Lower lobe of right lung (tissue), 2 donors: Measurements from ENCODE around the gene HRAS. TPM values are rescaled to one million over a fixed set of nuclear protein-coding genes. Genes with fewer than 3 reads are reported as not detected.
A peak's percentile ranks its signal among the peaks of the same experiment; 100 is the strongest.

Source experiments
- ATAC-seq, 2 donors: fragments of 200-7000 bp; cut with Tn5 transposase; one replicate each; pipeline ENCODE4 v1.9.1; 2020 to 2022; ENCODE audit warnings: mild to moderate bottlenecking in 2 of 2, moderate library complexity in 2 of 2
- DNase-seq: peaks from one replicate; pipeline ENCODE4 v3.0.0-alpha.2; 2020
- H3K27ac ChIP-seq: fragments of 200-600 bp; one replicate; pipeline ENCODE4 v1.8.0; 2022
- H3K27me3 ChIP-seq: fragments of 200-600 bp; one replicate; pipeline ENCODE4 v1.8.0; 2022; ENCODE audit warnings: low read depth
- H3K36me3 ChIP-seq: fragments of 200-600 bp; one replicate; pipeline ENCODE4 v1.8.0; 2022; ENCODE audit warnings: mild to moderate bottlenecking
- H3K4me1 ChIP-seq: fragments of 200-600 bp; one replicate; pipeline ENCODE4 v1.8.0; 2022
- H3K4me3 ChIP-seq: fragments of 200-600 bp; one replicate; pipeline ENCODE4 v1.8.0; 2022; ENCODE audit warnings: mild to moderate bottlenecking
- H3K9me3 ChIP-seq: fragments of 200-600 bp; one replicate; pipeline ENCODE4 v1.8.0; 2022
- intact Hi-C: fragments of 100-400 bp; cut with DNase I; formaldehyde crosslinking; loops from one replicate; pipeline ENCODE4 v1.11.0; 2022
- total RNA-seq: library from RNA; stranded (reverse); fragmentation: NEBNext Ultra II Directional; extraction: Animal tissue kit (Norgen Biotek cat#: 25700); gene quantifications from one replicate; pipeline ENCODE4 v1.2.1, GENCODE V29; 2021
- TF ChIP-seq, protein P1 (sequence below): fragments of 200-600 bp; IDR thresholded peaks from one replicate; pipeline ENCODE4 v1.8.0; 2022; ENCODE audit warnings: antibody characterized with exemption, mild to moderate bottlenecking
- donor health status: DM: no; HTN: yes; CAD: no; lungs with severe emphysema.

HRAS gene
- total RNA-seq, 1 donor from 2014 or later = 36.3 TPM

DNA sequence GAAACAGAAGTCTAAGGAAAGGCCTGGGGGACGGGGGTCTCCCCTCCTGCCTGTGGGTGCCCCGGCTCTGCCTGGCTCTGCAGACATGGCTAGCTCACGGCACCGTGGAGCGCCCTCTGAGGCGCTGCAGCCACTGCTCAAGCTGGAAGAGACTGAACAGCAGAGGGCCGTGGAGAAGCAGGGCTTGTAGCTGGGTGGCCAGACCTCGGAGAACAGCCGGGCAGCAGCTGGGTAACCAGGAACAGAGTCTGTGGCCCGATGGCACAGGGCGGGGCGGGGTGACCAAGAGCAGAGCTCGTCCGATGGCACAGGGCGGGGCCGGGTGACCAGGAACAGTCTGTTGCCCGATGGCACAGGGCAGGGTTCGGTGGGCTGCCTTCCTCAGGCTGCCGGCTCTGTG is 46.4 kb downstream of the HRAS start:
- intact Hi-C loops = no loop called here
- ATAC-seq = no peak
- no peaks in the 10 kb centered on the region for H3K27me3 ChIP-seq
- H3K4me1 ChIP-seq = peaks cover under 1% of the 10 kb centered on the region
- TF ChIP-seq, protein P1, sequence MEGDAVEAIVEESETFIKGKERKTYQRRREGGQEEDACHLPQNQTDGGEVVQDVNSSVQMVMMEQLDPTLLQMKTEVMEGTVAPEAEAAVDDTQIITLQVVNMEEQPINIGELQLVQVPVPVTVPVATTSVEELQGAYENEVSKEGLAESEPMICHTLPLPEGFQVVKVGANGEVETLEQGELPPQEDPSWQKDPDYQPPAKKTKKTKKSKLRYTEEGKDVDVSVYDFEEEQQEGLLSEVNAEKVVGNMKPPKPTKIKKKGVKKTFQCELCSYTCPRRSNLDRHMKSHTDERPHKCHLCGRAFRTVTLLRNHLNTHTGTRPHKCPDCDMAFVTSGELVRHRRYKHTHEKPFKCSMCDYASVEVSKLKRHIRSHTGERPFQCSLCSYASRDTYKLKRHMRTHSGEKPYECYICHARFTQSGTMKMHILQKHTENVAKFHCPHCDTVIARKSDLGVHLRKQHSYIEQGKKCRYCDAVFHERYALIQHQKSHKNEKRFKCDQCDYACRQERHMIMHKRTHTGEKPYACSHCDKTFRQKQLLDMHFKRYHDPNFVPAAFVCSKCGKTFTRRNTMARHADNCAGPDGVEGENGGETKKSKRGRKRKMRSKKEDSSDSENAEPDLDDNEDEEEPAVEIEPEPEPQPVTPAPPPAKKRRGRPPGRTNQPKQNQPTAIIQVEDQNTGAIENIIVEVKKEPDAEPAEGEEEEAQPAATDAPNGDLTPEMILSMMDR = no peak
- DNase-seq = no peak
- H3K9me3 ChIP-seq = no peaks in the 10 kb centered on the region
- H3K27ac ChIP-seq = no peak overlapping the region
- H3K36me3 ChIP-seq = peaks cover 43% of the 10 kb centered on the region
- no peak overlapping the region for H3K4me3 ChIP-seq

DNA sequence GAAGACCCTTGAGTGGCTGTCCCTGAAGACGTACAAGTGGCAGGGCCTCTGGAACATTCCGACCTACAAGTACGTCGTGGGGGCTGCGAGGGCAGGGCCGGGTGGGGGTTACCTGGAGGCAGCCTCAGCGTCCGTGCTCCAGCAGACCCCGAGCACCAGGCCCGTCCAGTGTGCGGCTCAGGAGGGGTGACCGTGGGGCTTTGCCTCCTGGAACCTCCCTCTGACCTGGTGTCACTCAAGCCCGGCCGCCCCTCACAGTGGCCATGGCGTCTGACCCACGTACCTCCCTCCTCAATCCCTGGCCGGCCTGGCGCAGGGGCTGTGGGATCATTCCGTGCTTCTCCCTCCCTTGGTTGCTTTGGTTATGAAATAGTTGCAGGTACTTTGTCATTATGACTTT is 46.8 kb downstream of the HRAS start:
- no peak overlapping the region for H3K4me3 ChIP-seq
- ATAC-seq (no peak), DNase-seq (no peak)
- H3K27ac ChIP-seq = no peak overlapping the region
- peaks cover 5% of the 10 kb centered on the region for H3K4me1 ChIP-seq
- peaks cover 39% of the 10 kb centered on the region for H3K36me3 ChIP-seq
- H3K9me3 ChIP-seq = no peaks in the 10 kb centered on the region
- TF ChIP-seq, protein P1 = no peak
- intact Hi-C loops = no loop called here
- no peaks in the 10 kb centered on the region for H3K27me3 ChIP-seq

DNA sequence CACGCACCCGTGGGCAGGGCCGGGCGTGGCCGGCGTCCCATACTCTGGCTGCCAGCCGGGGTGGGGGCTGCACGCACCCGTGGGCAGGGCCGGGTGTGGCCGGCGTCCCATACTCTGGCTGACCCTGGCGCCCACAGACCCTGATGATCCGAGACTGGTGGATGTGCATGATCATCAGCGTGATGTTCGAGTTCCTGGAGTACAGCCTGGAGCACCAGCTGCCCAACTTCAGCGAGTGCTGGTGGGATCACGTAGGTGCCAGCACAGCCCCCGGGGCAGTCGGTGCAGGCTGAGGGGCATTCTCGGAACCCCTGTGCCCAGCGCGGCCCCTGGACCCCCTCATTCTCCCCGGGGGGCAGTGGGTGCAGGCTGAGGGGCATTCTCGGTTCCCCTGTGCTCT is 47.3 kb downstream of the HRAS start:
- intact Hi-C loops = no loop called here
- peaks cover 34% of the 10 kb centered on the region for H3K36me3 ChIP-seq
- ATAC-seq = no peak
- no peak overlapping the region for H3K4me3 ChIP-seq
- peaks cover 6% of the 10 kb centered on the region for H3K4me1 ChIP-seq
- no peaks in the 10 kb centered on the region for H3K9me3 ChIP-seq
- TF ChIP-seq, protein P1 = no peak
- DNase-seq = no peak
- H3K27me3 ChIP-seq = no peaks in the 10 kb centered on the region
- H3K27ac ChIP-seq = no peak overlapping the region

DNA sequence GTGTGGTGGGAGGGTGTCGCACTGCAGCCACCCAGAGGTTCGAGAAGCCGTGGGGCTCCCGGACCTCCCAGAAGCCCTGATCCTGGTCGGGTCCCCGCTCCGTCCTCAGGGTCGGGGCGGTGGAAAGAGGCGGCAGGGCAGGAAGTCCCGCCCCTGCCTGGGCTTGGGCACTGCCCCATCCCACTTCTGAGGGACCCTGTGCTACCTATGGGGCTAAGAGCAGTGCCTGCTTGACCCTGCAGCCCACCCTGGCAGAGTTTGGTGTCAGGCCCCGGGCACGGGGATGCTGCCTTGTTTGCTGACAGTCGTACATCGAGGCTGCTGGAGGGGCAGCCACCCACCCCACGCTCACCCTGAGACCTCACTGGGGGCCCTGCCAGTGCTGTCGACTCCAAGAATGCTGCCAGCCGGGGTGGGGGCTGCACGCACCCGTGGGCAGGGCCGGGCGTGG is 47.8 kb downstream of the HRAS start:
- TF ChIP-seq, protein P1 = no peak
- Histone ChIP-seq H3K27me3 (no peaks in the 10 kb centered on the region), H3K27ac (no peak overlapping the region), H3K36me3 (peaks cover 29% of the 10 kb centered on the region), H3K9me3 (no peaks in the 10 kb centered on the region), H3K4me3 (no peak overlapping the region), H3K4me1 (peaks cover 6% of the 10 kb centered on the region)
- intact Hi-C loops = no loop called here
- no peak for ATAC-seq
- no peak for DNase-seq

DNA sequence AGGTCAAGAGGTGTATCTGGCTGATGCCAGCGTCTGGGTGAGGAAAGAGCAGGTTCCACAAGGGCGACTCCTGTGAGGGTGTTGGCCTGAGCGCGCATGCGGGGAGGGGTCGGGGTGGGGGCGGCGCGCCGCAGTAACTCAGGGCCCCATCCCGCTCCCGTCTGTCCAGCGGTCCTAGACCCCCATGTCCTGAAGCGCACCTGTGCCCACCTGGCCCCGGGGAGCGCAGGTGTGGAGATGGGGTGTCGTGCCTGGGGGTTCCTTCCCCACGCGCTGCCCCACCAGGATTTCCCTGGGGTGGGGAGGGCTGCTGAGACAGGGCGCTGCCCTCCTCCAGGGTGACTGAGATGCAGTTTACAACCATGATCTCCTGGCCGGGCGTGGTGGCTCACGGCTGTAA is 49.2 kb downstream of the HRAS start:
- intact Hi-C loops = no loop called here
- H3K36me3 ChIP-seq = peaks cover 24% of the 10 kb centered on the region
- peaks cover 6% of the 10 kb centered on the region for H3K4me1 ChIP-seq
- DNase-seq (no peak), ATAC-seq (no peak)
- TF ChIP-seq, protein P1 = no peak
- H3K27me3 ChIP-seq = no peaks in the 10 kb centered on the region
- H3K9me3 ChIP-seq = no peaks in the 10 kb centered on the region
- no peak overlapping the region for H3K27ac ChIP-seq
- H3K4me3 ChIP-seq = no peak overlapping the region

GRCh38 chr11:484616-485015 is 50.8 kb downstream of the HRAS start:
- peak in 1 of 2 donors; percentile 7 for ATAC-seq
- intact Hi-C loops = no loop called here

More at GRCh38 chr11:484616-485015, 50.8 kb downstream of the HRAS start:
- H3K4me3 ChIP-seq = no peak overlapping the region
- TF ChIP-seq, protein P1 = no peak
- H3K4me1 ChIP-seq = peaks cover 6% of the 10 kb centered on the region
- H3K36me3 ChIP-seq = peaks cover 9% of the 10 kb centered on the region
- no peak overlapping the region for H3K27ac ChIP-seq
- H3K27me3 ChIP-seq = no peaks in the 10 kb centered on the region
- no peak for DNase-seq
- H3K9me3 ChIP-seq = no peaks in the 10 kb centered on the region
